HG02981 (cell line): ENCODE results near the gene TP53I13.

Experiments used
- ATAC-seq: cut with Tn5 transposase; IDR thresholded peaks from one replicate; pipeline ENCODE4 v1.9.1; 2021; ENCODE audit warnings: mild to moderate bottlenecking, moderate library complexity; ENCODE audit not compliant: unreplicated experiment

TP53I13 gene

DNA sequence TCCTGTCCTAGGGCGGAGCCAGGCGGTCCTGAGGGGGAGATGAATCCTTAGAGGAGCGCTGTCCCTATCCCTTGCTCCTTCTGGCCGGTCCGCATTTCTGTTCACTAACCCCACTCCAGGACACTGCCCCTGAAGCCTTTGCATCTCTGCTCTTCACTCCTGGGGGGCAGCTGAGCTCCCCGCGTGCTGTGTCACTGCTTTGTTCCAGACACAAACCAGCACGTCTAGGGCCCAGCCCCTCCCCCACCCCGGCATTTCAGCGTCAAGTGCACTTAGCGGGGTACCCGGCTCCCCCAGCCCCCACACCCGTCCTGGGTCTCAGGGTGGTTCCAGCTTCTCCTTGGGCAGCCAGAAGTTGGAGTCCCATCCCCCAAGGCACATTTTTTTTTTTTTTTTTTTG, 45.4 kb downstream of the TP53I13 start:
- ATAC-seq, result no peak

DNA sequence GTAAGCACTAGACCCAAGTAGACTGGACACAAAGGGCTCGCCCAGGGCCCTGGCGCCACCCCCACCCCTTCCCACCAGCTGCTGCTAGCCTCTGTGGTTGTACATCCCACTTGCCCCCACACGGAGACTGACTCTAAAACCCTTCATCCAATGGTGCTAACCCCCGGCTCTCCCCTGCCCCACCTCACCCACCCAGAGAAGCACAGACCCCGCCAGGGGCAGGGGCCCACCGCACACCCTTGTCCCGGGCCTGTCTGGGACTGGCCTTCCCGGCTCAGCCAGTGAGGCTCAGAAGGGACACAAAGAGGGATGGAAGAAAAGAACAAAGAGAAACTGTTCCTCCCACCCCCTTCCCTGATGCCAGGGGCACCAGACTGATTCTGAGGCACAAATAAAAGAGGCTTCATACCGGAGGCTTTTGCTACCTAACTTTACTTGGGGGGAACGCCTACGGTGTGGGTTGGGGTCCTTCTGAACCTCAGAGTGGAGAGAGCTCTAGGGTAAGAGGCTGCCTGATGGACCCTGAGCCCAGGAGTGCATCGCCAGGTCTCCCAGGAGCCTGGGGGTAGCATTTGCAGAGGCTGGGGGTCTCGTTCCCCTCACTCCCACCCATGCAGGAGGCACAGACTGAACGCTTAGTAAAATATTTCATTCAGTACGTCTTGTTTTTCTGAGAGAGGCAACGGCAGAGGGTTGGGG, 46.0 kb downstream of the TP53I13 start:
- ATAC-seq, result no peak

DNA sequence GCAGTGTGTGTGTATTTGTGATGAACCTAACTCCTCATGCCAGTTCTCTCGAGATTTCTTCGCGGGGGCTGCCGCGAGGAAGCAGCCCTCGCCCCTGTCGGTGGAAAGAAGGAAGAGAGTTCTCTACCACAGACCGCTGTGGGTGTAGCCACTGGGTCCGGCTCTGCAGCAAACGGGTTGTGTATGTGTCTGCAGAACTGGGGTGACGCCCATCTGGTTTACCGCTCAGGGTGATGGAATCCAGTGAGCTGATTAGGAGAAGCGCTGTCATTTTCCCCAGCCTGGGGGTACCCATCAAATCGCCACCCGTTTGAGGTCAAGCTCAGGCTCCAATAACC, 46.5 kb downstream of the TP53I13 start:
- no peak for ATAC-seq

DNA sequence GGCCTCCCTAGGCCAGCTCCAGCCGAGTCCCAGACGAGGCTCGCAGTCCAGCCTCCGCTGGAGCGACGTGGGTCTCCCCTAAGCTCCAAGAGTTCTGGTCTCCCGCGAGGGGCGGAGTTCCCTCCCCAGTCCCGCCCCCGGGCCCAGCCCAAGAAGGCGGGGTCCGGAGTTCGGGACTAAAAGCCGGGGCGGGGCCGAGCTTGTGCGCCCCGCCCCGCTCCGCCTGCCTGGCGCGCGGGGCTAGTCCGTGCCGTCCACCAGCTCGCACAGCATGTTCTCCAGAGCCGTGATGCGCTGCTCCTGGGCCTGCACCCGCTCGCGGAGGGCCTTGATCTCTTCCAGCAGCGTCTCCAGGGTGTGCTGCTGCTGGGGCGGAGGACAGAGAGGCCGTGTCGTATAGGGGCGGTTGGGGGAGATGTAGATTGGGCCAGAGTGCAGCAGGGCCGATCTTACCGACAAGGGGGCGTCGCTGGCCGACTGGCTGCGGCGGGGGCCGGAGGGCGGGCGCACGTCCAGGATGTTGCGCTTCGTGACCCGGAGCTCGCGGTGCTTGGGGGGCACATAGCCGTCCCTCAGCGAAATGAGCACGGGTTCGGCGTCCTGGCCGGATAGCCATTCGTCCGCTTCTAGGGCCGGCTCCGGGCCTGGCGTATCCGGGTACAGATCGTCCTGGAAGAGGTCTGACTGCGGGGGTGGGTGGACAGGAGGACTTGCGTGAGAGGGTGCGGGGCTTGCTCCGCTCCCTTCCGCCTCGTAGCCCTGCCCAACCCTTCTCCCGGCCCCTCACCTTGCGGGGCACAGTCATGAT, 47.2 kb downstream of the TP53I13 start:
- ATAC-seq, result peak; percentile 52

DNA sequence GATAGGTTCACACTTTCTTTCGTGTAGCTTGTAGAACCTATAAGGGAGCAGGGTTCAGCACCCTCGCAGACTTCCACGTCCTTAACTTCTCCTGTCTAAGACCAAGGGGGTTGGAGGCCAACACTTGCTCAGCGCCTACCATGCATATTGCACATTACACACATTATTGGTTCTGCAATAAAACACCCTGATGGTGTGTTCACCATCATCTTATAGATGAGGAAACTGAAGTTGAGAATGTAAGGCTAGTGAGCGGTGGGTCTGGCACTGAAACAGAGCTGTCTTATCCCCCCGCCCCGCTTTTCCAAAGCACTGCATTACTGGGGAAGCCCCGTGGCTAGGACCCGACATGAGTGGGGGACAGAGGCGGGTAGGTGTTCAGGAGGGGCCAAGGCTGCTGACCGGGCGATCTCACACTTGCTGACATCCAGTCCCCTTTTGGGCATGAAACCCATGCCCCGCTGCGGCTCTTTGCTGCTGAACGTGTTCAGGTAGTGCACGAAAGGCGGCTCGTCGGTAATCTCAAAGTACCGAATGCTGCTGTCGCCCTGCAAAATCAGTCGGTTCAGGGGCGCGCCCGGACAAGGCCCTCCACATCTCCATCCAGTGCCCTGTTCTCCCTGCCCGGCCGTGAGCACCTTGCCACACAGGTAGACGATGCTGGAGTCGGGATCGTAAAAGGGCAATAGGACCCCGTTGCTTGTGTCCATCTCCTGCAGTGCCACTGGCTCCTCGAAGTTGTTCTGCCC, 48.0 kb downstream of the TP53I13 start:
- ATAC-seq, result no peak

DNA sequence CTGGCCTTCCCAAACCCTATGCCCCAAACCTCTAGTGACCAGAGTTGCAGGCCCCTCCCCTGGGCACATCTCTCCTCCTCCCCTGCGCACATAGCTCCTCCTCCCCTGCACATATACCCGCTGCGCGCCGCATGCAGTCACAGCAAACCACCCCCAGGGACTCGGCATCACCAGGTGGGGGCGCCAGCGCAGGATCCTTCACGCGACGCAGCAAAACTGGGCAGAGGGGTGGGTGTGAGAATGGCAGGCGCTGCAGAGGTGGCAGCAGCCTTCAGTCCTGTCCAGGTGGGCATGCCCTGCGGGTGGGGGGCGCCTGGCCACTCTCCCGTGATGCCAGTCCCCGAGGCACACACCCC, 48.6 kb downstream of the TP53I13 start:
- peak; percentile 46 for ATAC-seq

DNA sequence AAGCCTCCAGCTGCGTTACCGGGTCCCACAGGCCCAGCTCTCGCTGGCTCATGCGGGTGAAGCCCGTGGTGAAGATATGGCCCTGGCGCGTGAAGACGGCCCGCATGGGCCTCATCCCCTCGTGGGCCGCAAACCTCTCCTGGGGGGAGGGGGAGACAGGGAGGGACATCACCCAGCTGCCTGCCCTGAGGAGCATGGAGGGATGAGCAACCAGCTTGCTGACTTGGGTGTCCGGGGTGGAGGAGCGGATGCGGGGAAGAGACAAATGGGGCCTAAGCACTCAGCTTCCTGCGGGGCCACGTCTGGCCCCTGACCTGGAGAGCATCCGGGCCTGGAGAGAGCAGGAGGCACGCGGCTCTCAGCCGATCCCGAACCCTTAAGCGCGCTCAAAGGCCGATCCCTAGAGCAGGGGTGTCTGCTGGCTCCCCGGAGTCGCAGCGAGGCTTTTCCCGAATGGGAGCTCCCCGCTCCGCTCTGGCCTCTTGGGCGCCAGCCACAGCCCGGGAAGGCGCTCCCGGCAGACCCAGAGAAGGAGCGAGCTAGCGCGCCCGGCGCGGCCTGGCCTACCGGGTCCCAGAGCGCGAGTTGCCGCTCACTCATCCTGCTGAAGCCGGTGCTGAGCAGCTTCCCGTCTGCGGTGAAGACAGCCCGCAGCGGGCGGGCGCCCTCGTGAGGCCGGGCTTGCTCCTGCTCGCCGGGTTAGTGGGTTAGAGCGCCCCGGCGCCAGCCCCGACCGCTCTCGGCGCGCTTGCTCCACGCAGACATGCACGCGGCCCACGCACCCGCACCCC, 49.2 kb downstream of the TP53I13 start:
- ATAC-seq, result no peak

DNA sequence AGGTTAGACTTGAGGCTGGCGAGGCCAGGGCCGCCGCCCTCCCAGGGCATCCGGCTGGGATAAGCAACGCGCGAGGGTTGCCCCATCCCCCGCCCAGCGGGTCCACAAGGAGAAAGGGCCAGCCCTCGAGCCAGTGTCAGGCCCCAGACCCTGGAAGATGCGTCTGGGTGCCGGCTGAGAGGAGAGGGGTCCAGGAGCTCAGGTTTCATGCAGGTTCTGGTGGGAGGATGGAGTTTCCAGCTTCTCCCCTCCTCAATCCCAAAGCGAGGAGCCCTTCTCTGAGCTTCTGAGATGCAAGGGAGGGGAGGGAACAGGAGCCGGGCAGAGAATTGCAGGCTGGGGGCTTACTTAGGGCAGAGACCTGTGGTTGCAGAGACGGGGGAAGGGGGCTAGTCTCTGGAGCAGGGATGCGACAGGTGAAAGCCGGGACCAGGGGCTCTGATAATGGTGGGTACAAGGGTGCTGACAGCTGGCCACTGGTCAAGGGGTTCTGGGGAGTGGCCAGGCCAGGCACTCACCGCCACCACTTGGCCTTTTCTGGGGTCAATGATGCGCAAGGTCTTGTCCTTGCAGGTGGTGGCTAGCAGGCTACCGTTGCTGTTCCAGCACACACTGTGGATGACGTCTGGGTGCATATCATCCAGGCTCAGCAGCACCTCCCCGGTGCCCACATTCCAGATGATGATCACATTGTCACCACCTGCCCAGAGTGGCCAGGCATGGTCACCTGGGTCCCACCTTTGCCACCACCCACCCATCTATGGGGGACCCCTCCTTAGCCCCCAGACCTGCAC, 50.0 kb downstream of the TP53I13 start:
- no peak for ATAC-seq

DNA sequence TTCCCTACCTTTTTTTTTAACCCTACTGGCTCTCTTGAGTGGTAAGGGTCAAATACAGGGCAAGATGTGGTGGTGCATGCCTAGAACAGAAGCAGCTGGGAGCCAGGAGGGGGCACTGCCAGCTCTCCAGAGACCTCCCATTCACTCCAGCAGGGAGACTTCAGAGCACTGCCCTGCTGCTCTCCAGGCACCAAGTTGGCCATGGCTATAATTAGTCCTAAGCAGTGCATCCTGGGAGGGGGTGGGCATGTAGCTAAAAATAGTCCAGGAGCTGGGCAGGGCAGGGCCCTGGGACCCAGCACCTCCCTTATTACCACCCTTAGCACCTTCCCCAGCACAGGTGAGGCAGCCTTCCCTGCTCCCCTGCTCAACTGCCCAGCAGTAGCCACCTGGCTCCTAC, 50.8 kb downstream of the TP53I13 start:
- ATAC-seq, result no peak

DNA sequence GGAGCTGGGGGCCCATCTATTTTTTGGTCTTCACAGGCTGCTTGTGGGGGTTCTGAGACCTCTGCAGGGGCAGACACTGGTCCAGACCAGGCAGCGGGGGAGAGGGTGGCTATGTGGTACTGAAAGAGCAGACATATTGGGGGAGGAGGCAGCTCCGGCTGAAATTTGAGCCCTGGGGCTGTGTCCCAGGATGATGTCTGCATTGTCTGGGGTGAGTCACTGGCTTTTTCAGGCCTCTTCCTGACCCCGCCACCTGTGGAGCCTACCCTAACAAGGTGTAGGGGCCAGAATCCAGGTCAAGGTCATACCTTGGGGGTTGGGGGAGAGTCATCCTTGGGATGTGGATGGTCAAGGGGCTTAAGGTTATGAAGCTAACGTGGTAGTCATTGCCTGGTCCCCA, 51.8 kb downstream of the TP53I13 start:
- ATAC-seq, result no peak

DNA sequence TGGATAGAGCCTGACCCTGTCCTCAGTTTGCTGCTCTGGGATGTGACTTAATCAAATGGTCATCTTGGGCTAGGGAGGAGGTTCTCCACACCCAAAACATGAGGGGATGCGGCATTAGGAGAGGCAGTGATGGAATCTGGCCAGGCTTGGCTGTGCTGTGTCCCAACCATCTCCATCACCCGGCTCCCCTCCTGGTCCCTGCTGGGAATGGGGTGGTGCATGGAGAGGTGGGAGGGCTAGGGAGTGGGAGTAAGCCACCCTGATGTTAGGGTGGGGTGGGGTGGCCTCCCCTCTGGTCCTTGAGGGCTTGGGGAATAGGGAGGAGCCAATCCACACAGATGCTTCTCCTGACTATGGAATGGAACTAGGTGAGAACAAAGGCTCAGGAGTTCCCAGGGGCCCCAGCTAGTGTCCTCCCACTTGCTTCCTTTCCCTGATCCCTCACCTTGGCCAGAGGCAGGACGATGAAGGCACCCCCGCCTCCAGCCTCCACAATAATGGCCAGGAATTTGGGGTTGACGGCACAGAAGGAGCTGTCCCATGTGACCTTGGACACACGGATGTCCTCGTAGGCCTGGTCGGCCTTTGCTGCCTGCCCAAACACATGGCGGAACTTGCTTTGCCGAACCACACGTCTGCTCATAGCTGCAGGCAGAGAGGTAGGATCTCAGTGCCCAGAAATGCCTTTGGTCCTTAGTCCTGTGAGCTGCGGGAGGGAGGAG, 52.4 kb downstream of the TP53I13 start:
- no peak for ATAC-seq

DNA sequence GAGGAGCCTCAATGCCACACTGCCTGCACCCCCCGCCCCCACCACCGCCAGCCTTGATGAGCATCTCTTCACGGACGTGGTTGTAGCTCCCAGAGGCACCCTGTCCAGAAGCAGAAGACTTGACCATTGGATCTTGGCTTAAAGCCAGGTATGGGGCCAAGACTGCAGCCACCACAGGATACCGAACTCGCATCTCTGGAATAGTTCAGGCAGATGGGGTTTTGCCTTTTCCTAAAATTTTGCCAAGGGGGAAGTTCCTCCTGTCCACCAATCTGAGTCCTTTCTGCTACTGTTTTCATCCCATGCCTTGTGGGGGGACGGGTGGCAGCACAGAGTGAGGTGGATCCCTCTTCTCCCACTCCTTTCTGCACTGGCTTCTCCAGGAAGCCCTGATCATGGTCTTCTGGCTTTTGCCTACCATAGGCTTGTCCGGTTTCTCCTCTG, 53.3 kb downstream of the TP53I13 start:
- no peak for ATAC-seq
